WERI-Rb-1 (cell line): ENCODE measurements around the gene STRBP.

ENCODE experiments used
- DNase-seq: peaks from one replicate; pipeline ENCODE4 v3.0.0-alpha.2; 2020
- H3K27ac ChIP-seq: fragments of 250-450 bp; sonication (Bioruptor Pico); 2 replicates; pipeline ENCODE4 v1.5.1; 2020; ENCODE audit warnings: mild to moderate bottlenecking, moderate library complexity
- H3K27me3 ChIP-seq: fragments of 250-450 bp; sonication (Bioruptor Pico); 2 replicates; pipeline ENCODE4 v1.5.1; 2021; ENCODE audit warnings: mild to moderate bottlenecking, low read depth, moderate library complexity; ENCODE audit not compliant: insufficient read depth, severe bottlenecking
- H3K36me3 ChIP-seq: fragments of 250-450 bp; sonication (Bioruptor Pico); 2 replicates; pipeline ENCODE4 v1.5.1; 2020; ENCODE audit warnings: mild to moderate bottlenecking, moderate library complexity
- H3K4me3 ChIP-seq: 2 replicates; pipeline ENCODE4 v1.5.1; 2011; ENCODE audit warnings: low read depth, mild to moderate bottlenecking, control low read depth, low read length
- H3K9me3 ChIP-seq: fragments of 250-450 bp; sonication (Bioruptor Pico); 2 replicates; pipeline ENCODE4 v1.5.1; 2021; ENCODE audit warnings: mild to moderate bottlenecking, moderate library complexity; ENCODE audit not compliant: severe bottlenecking
- TF ChIP-seq, protein P1 (sequence below): IDR thresholded peaks from 2 replicates; pipeline ENCODE4 v1.5.1; 2011; ENCODE audit warnings: low read depth, mild to moderate bottlenecking, control low read depth, inconsistent platforms, low read length

The STRBP gene

DNA sequence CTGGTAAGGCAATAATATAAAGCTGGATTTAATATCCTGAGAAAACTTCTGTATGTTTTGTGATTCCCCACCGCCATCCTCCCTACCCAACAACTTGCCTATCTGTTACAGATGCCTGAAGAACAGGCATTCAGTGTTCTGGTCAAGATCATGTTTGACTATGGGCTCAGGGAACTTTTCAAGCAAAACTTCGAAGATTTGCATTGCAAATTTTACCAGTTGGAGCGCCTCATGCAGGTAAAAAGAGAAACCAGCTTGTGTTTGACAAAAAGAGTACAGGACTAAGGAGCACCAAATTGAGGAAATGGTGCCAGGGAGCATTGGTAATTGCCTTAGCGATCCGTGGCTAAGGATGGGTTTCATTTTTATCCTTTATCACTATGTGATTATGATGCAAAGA, 194.9 kb downstream of the STRBP start:
- TF ChIP-seq, protein P1, sequence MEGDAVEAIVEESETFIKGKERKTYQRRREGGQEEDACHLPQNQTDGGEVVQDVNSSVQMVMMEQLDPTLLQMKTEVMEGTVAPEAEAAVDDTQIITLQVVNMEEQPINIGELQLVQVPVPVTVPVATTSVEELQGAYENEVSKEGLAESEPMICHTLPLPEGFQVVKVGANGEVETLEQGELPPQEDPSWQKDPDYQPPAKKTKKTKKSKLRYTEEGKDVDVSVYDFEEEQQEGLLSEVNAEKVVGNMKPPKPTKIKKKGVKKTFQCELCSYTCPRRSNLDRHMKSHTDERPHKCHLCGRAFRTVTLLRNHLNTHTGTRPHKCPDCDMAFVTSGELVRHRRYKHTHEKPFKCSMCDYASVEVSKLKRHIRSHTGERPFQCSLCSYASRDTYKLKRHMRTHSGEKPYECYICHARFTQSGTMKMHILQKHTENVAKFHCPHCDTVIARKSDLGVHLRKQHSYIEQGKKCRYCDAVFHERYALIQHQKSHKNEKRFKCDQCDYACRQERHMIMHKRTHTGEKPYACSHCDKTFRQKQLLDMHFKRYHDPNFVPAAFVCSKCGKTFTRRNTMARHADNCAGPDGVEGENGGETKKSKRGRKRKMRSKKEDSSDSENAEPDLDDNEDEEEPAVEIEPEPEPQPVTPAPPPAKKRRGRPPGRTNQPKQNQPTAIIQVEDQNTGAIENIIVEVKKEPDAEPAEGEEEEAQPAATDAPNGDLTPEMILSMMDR, result no peak
- no peak overlapping the region for H3K27ac ChIP-seq
- no peak for DNase-seq
- no peak overlapping the region for H3K4me3 ChIP-seq
- no peaks in the 10 kb centered on the region for H3K9me3 ChIP-seq
- peaks cover 22% of the 10 kb centered on the region for H3K36me3 ChIP-seq
- H3K27me3 ChIP-seq, result no peaks in the 10 kb centered on the region

DNA sequence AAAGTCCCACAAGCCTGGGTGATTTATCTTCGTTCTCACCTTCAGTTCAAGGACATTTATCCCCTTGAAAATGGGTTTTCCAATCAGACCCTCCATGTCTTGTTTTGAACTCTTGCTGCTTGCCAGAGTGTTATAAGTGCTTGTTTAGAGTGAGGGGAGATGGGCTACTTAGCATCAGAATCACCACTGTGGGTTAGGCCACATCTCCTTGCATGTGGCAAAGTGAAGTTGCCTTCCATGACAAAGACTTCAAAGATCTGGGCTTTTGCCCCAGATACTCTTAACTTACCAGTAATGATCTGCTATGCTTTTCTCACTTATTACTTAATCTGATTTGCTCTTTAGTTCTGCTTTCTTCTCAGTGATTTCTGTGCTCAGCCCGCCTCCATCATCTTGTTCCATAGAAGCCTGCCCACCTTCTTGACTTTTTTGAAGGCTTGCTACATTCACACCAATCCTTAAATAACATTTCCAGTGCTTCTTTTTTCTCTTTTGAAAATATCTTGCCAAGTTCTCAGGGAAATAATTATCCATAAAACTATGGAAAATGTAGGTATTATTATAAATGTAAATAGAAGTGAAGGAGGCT, 195.9 kb downstream of the STRBP start:
- Histone ChIP-seq H3K9me3 (no peaks in the 10 kb centered on the region), H3K36me3 (peaks cover 18% of the 10 kb centered on the region), H3K4me3 (no peak overlapping the region), H3K27me3 (no peaks in the 10 kb centered on the region), H3K27ac (no peak overlapping the region)
- no peak for DNase-seq
- TF ChIP-seq, protein P1, result no peak
